ENCODE measurements around the gene CLNK.

The CLNK gene

DNA sequence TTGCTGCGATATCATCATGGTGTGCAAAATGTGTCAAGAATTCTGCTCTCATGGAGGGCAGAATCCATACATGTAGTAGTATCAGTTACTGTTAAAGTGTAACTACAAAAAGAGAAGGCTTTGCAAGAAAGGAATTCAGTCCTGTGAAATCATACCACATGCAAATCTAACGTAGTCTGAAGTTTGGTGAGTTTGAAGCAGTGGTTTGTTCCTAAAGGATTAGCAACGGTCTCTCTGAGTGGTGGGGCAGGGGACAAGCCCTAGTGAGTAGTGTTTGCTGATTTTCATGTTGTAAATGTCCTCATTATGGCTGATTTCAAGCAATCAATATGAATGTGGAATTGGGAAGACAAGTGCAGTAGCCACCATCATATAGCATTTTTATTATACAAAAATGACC lies 47.1 kb upstream of the CLNK start:
- Histone ChIP-seq H3K4me3 (ENCODE audit: low read length) (0 out of 2 replicates have a peak overlapping the region, but pooled peaks have one; percentile 0), H3K79me2 (ENCODE audit: low read length) (no peaks in the 10 kb centered on the region), H4K20me1 (ENCODE audit: insufficient read depth, low read length) (no peaks in the 10 kb centered on the region), H3K27ac (ENCODE audit: low read length) (no peak overlapping the region), H3K9me3 (ENCODE audit: insufficient read depth, low read length) (no peaks in the 10 kb centered on the region), H3K9ac (ENCODE audit: low read length) (no peak overlapping the region), H3K36me3 (replicated peaks; ENCODE audit: low read depth, low read length) (no peaks in the 10 kb centered on the region), H2AFZ (ENCODE audit: low read depth, low read length) (no peak overlapping the region), H3K4me2 (ENCODE audit: low read length) (peak overlapping the region; percentile 21), H3K27me3 (ENCODE audit: low read depth, low read length) (peaks cover 4% of the 10 kb centered on the region; the same call in 1 of the 2 replicates), H3K4me1 (ENCODE audit: low read length) (peaks cover 37% of the 10 kb centered on the region)
- TF ChIP-seq, protein P1, sequence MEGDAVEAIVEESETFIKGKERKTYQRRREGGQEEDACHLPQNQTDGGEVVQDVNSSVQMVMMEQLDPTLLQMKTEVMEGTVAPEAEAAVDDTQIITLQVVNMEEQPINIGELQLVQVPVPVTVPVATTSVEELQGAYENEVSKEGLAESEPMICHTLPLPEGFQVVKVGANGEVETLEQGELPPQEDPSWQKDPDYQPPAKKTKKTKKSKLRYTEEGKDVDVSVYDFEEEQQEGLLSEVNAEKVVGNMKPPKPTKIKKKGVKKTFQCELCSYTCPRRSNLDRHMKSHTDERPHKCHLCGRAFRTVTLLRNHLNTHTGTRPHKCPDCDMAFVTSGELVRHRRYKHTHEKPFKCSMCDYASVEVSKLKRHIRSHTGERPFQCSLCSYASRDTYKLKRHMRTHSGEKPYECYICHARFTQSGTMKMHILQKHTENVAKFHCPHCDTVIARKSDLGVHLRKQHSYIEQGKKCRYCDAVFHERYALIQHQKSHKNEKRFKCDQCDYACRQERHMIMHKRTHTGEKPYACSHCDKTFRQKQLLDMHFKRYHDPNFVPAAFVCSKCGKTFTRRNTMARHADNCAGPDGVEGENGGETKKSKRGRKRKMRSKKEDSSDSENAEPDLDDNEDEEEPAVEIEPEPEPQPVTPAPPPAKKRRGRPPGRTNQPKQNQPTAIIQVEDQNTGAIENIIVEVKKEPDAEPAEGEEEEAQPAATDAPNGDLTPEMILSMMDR (IDR thresholded peaks at IDR 0.05; ENCODE audit: low read depth, low read length) = no peak
- no peak for TF ChIP-seq EZH2phosphoT487 (IDR thresholded peaks at IDR 0.05; ENCODE audit: low read depth)

GRCh38 chr4:10731162-10731561 lies 46.6 kb upstream of the CLNK start:
- H3K4me3 ChIP-seq (ENCODE audit: low read length) = 0 out of 2 replicates have a peak overlapping the region, but pooled peaks have one; percentile 0
- H3K4me1 ChIP-seq (ENCODE audit: low read length) = peaks cover 37% of the 10 kb centered on the region
- peaks cover 4% of the 10 kb centered on the region; the same call in 1 of the 2 replicates for H3K27me3 ChIP-seq (ENCODE audit: low read depth, low read length)
- no peak overlapping the region for H2AFZ ChIP-seq (ENCODE audit: low read depth, low read length)
- no peaks in the 10 kb centered on the region for H3K9me3 ChIP-seq (ENCODE audit: insufficient read depth, low read length)
- no peak overlapping the region for H3K9ac ChIP-seq (ENCODE audit: low read length)
- no peaks in the 10 kb centered on the region for H3K36me3 ChIP-seq (replicated peaks; ENCODE audit: low read depth, low read length)
- H3K27ac ChIP-seq (ENCODE audit: low read length) = no peak overlapping the region
- H3K4me2 ChIP-seq (ENCODE audit: low read length) = peak overlapping the region; percentile 21
- H4K20me1 ChIP-seq (ENCODE audit: insufficient read depth, low read length) = no peaks in the 10 kb centered on the region
- TF ChIP-seq, protein P1 (IDR thresholded peaks at IDR 0.05; ENCODE audit: low read depth, low read length) = no peak
- no peak for TF ChIP-seq EZH2phosphoT487 (IDR thresholded peaks at IDR 0.05; ENCODE audit: low read depth)
- H3K79me2 ChIP-seq (ENCODE audit: low read length) = no peaks in the 10 kb centered on the region

- H3K27ac ChIP-seq (ENCODE audit: low read length) = no peak overlapping the region
- H3K36me3 ChIP-seq (replicated peaks; ENCODE audit: low read depth, low read length) = no peaks in the 10 kb centered on the region
- H2AFZ ChIP-seq (ENCODE audit: low read depth, low read length) = no peak overlapping the region
- no peaks in the 10 kb centered on the region for H3K9me3 ChIP-seq (ENCODE audit: insufficient read depth, low read length)
- H3K27me3 ChIP-seq (ENCODE audit: low read depth, low read length) = peaks cover 4% of the 10 kb centered on the region; the same call in 1 of the 2 replicates
- TF ChIP-seq, protein P1 (IDR thresholded peaks at IDR 0.05; ENCODE audit: low read depth, low read length) = no peak
- no peak for TF ChIP-seq EZH2phosphoT487 (IDR thresholded peaks at IDR 0.05; ENCODE audit: low read depth)
- no peak overlapping the region for H3K4me3 ChIP-seq (ENCODE audit: low read length)
- H3K4me1 ChIP-seq (ENCODE audit: low read length) = peaks cover 37% of the 10 kb centered on the region
- H4K20me1 ChIP-seq (ENCODE audit: insufficient read depth, low read length) = no peaks in the 10 kb centered on the region
- H3K79me2 ChIP-seq (ENCODE audit: low read length) = no peaks in the 10 kb centered on the region
- H3K9ac ChIP-seq (ENCODE audit: low read length) = no peak overlapping the region
- H3K4me2 ChIP-seq (ENCODE audit: low read length) = peak overlapping the region; percentile 21
These were observed 46.0 kb upstream of the CLNK start for GRCh38 chr4:10730590-10730989.

DNA sequence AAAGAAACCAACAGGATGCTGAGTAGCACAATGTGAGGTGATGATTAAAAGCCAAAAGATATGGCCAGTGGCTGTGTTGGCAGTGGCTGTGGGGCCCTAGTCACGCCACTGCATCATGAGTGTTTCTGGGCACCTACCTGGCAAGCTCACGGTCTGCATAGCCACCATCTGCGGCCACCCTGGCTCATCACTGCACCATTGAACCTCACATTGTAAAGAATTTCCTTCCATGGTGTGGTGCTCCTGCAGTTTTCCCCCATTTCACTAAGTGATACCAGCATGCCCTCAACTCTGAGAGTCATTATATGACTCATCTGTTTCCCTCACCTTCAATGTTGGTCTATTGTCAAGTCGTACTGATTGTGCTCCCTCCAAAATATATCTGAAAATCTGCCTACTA lies 45.5 kb upstream of the CLNK start:
- H3K79me2 ChIP-seq (ENCODE audit: low read length) = no peaks in the 10 kb centered on the region
- no peaks in the 10 kb centered on the region for H4K20me1 ChIP-seq (ENCODE audit: insufficient read depth, low read length)
- no peaks in the 10 kb centered on the region for H3K9me3 ChIP-seq (ENCODE audit: insufficient read depth, low read length)
- H3K9ac ChIP-seq (ENCODE audit: low read length) = no peak overlapping the region
- no peak for TF ChIP-seq EZH2phosphoT487 (IDR thresholded peaks at IDR 0.05; ENCODE audit: low read depth)
- TF ChIP-seq, protein P1 (IDR thresholded peaks at IDR 0.05; ENCODE audit: low read depth, low read length) = no peak
- no peak overlapping the region for H3K4me3 ChIP-seq (ENCODE audit: low read length)
- peaks cover 37% of the 10 kb centered on the region for H3K4me1 ChIP-seq (ENCODE audit: low read length)
- H3K36me3 ChIP-seq (replicated peaks; ENCODE audit: low read depth, low read length) = no peaks in the 10 kb centered on the region
- H2AFZ ChIP-seq (ENCODE audit: low read depth, low read length) = no peak overlapping the region
- peak overlapping the region; percentile 21 for H3K4me2 ChIP-seq (ENCODE audit: low read length)
- no peak overlapping the region for H3K27ac ChIP-seq (ENCODE audit: low read length)
- peaks cover 4% of the 10 kb centered on the region; the same call in 1 of the 2 replicates for H3K27me3 ChIP-seq (ENCODE audit: low read depth, low read length)

Data from OCI-LY3 (cell line).